ENCODE results near the gene RPL18A. TPM values are rescaled to one million over a fixed set of nuclear protein-coding genes. Genes with fewer than 3 reads are reported as not detected.
A peak's percentile ranks its signal among the peaks of the same experiment; 100 is the strongest.

The RPL18A gene
- total RNA-seq, 1 donor from 2014 or later = 2,481 TPM

- Histone ChIP-seq H3K4me1 (no peaks in the 10 kb centered on the region), H3K4me3 (no peak overlapping the region), H3K27ac (no peak overlapping the region), H3K36me3 (no peaks in the 10 kb centered on the region), H3K27me3 (no peaks in the 10 kb centered on the region), H3K9me3 (no peaks in the 10 kb centered on the region)
- intact Hi-C loops (cut with DNase I) = loop anchor here (10.0 kb wide), 1 partner anchor 139 kb away; the partner anchor contains the start of gene MAP1S
- no peak for DNase-seq (ENCODE audit: low spot score in 2 of 2)
- TF ChIP-seq CTCF (IDR thresholded peaks at IDR 0.05) = no peak
Observed at GRCh38 chr19:17854061-17854460, 5.6 kb upstream of the RPL18A start.

- Histone ChIP-seq H3K4me1 (peaks cover 4% of the 10 kb centered on the region in 2 donors), H3K27me3 (no peaks in the 10 kb centered on the region), H3K4me3 (no peak overlapping the region), H3K9me3 (no peaks in the 10 kb centered on the region), H3K36me3 (no peaks in the 10 kb centered on the region), H3K27ac (no peak overlapping the region)
- DNase-seq (ENCODE audit: low spot score in 2 of 2) = peak; percentile 31 to 89
- peak; percentile 91 to 98 (median 98) for TF ChIP-seq CTCF (IDR thresholded peaks at IDR 0.05)
- intact Hi-C loops (cut with DNase I) = loop anchor here (5.0 to 10.0 kb wide), 3 partner anchors 141 to 343 kb away; partner anchors contain the start of genes COLGALT1, MAP1S and PGLS
Observed at GRCh38 chr19:17855280-17856152, 4.2 kb upstream of the RPL18A start.

GRCh38 chr19:17860331-17860992, 752 bp downstream of the RPL18A start:
- intact Hi-C loops (cut with DNase I) = loop anchor here (10.0 kb wide), 1 partner anchor 194 kb away; no protein-coding TSS in a partner anchor

GRCh38 chr19:17860993-17861360, 1.3 kb downstream of the RPL18A start:
- intact Hi-C loops (cut with DNase I) = loop anchor here (10.0 kb wide), 1 partner anchor 194 kb away; no protein-coding TSS in a partner anchor
- no peak for TF ChIP-seq CTCF (IDR thresholded peaks at IDR 0.05)
- H3K27ac ChIP-seq = no peak overlapping the region

More at GRCh38 chr19:17860331-17860992, 752 bp downstream of the RPL18A start:
- no peak for TF ChIP-seq CTCF (IDR thresholded peaks at IDR 0.05)
- Histone ChIP-seq H3K4me1 (peaks cover 10 to 17% of the 10 kb centered on the region in 2 donors), H3K27me3 (no peaks in the 10 kb centered on the region), H3K36me3 (peaks cover 34 to 44% of the 10 kb centered on the region in 2 donors), H3K27ac (peak overlapping the region; percentile 88 to 90), H3K4me3 (peak overlapping the region; percentile 93 to 94), H3K9me3 (no peaks in the 10 kb centered on the region)
- DNase-seq (ENCODE audit: low spot score in 2 of 2) = no peak

DNA sequence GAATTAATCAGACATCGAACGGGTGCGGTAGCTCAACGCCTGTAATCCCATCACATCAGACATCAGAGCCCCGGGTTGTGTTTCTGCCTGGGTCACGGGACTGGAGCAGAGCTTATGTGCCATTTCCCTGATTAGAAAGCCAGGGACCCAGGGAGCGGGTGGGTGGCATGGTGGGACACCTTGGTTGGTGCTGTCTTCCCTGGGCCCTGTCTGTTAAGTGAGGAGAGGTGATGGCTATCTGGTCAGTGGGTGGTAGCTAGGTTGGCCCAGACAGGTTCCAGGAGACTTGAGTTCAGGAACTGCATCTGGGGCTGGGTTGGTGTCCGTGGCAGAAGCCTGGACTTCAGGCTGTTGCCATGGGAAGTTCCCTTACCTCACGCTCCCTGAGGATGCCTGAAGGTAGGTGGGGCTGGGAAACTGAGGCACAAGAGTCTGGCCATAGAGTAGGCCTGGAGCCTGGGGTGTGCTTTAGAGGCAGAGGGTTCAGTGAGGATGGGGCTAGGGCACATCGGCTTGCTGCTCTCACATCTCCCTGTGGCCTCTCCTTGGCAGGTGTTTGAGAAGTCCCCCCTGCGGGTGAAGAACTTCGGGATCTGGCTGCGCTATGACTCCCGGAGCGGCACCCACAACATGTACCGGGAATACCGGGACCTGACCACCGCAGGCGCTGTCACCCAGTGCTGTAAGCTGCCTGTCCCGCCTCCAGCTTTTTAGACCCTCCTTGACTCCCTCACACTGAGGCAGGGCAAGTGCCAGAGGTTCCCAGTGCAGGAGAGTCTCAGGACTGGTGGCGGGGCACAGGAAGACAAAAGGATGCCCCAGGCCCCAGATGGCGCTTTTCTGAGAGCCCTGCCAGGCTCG, 2.1 kb downstream of the RPL18A start:
- H3K4me3 ChIP-seq = peak overlapping the region in 1 of 2 donors; percentile 94
- H3K36me3 ChIP-seq = peaks cover 38 to 49% of the 10 kb centered on the region in 2 donors
- no peaks in the 10 kb centered on the region for H3K27me3 ChIP-seq
- no peak for TF ChIP-seq CTCF (IDR thresholded peaks at IDR 0.05)
- H3K27ac ChIP-seq = no peak overlapping the region
- no peaks in the 10 kb centered on the region for H3K9me3 ChIP-seq
- H3K4me1 ChIP-seq = peaks cover 10 to 17% of the 10 kb centered on the region in 2 donors
- intact Hi-C loops (cut with DNase I) = loop anchor here (10.0 kb wide), 1 partner anchor 193 kb away; no protein-coding TSS in a partner anchor
- DNase-seq (ENCODE audit: low spot score in 2 of 2) = no peak

More at GRCh38 chr19:17860993-17861360, 1.3 kb downstream of the RPL18A start:
- H3K27me3 ChIP-seq = no peaks in the 10 kb centered on the region
- no peak for DNase-seq (ENCODE audit: low spot score in 2 of 2)
- peaks cover 38 to 49% of the 10 kb centered on the region in 2 donors for H3K36me3 ChIP-seq
- H3K4me3 ChIP-seq = peak overlapping the region; percentile 93 to 94
- H3K9me3 ChIP-seq = no peaks in the 10 kb centered on the region
- H3K4me1 ChIP-seq = peaks cover 10 to 17% of the 10 kb centered on the region in 2 donors

All from ascending aorta (tissue), 2 donors.